Mononuclear cell (primary cell): Measurements from ENCODE around the gene ZNF689. TPM values are rescaled to one million over a fixed set of nuclear protein-coding genes. Genes with fewer than 3 reads are reported as not detected.

Source experiments
- total RNA-seq: library from RNA; depleted of rRNA; stranded (reverse); fragments of >200 nt; gene quantifications from one replicate; pipeline ENCODE4 v1.2.3, GENCODE V29; 2012

Gene ZNF689
- total RNA-seq, 1 donor: 14.9 TPM

Other genes starting within 250 kb of the ZNF689 start
- gene TBC1D10B, start 239.9 kb downstream of the ZNF689 start, total RNA-seq: 12.0 TPM
- gene MYL11, start 235.6 kb downstream of the ZNF689 start, total RNA-seq: 2.1 TPM
- gene SEPTIN1, start 227.8 kb downstream of the ZNF689 start, total RNA-seq: 38.7 TPM
- gene ZNF48, start 215.0 kb downstream of the ZNF689 start, total RNA-seq: 3.8 TPM
- gene ZNF771, start 202.8 kb downstream of the ZNF689 start, total RNA-seq: 1.0 TPM
- gene DCTPP1, start 180.4 kb downstream of the ZNF689 start, total RNA-seq: 4.1 TPM
- gene SEPHS2, start 164.5 kb downstream of the ZNF689 start, total RNA-seq: 11.4 TPM
- gene ITGAL, start 137.6 kb downstream of the ZNF689 start, total RNA-seq: 150 TPM
- gene ZNF768, start 83.8 kb downstream of the ZNF689 start, total RNA-seq: 5.7 TPM
- 6.0 TPM for gene ZNF747, start 75.5 kb downstream of the ZNF689 start, total RNA-seq
- gene ZNF764, start 52.0 kb downstream of the ZNF689 start, total RNA-seq: 10.5 TPM
- gene ZNF688, start 38.7 kb downstream of the ZNF689 start, total RNA-seq: 9.4 TPM
- 2.6 TPM for gene ZNF785, start 24.7 kb downstream of the ZNF689 start, total RNA-seq
- 20.8 TPM for gene PRR14, start 40.6 kb upstream of the ZNF689 start, total RNA-seq
- gene FBRS, start 48.0 kb upstream of the ZNF689 start, total RNA-seq: 100 TPM
- 16.5 TPM for gene SRCAP, start 88.8 kb upstream of the ZNF689 start, total RNA-seq
- gene PHKG2, start 138.0 kb upstream of the ZNF689 start, total RNA-seq: 15.7 TPM
- 2.2 TPM for gene CFAP119, start 151.7 kb upstream of the ZNF689 start, total RNA-seq
- gene RNF40, start 151.9 kb upstream of the ZNF689 start, total RNA-seq: 44.1 TPM
- 3.4 TPM for gene ZNF629, start 176.8 kb upstream of the ZNF689 start, total RNA-seq